Rectal smooth muscle tissue (tissue), 1 donor: Measurements from ENCODE around the gene AQP7.

Experiments
- H3K27ac ChIP-seq: one replicate; pipeline ENCODE4 v1.7.0; 2013; ENCODE audit warnings: low read depth, low read length, inconsistent platforms
- H3K27me3 ChIP-seq: one replicate; pipeline ENCODE4 v1.7.0; 2013; ENCODE audit warnings: low read length; ENCODE audit not compliant: control insufficient read depth, insufficient read depth
- H3K36me3 ChIP-seq: one replicate; pipeline ENCODE4 v1.7.0; 2013; ENCODE audit warnings: low read length; ENCODE audit not compliant: control insufficient read depth, insufficient read depth
- H3K4me1 ChIP-seq: one replicate; pipeline ENCODE4 v1.7.0; 2013; ENCODE audit warnings: low read length; ENCODE audit not compliant: control insufficient read depth, insufficient read depth
- H3K4me3 ChIP-seq: one replicate; pipeline ENCODE4 v1.7.0; 2013; ENCODE audit warnings: low read length
- H3K9ac ChIP-seq: one replicate; pipeline ENCODE4 v1.7.0; 2013; ENCODE audit warnings: low read length

AQP7 gene

GRCh38 chr9:33440204-33440603 lies 37.8 kb upstream of the AQP7 start:
- Histone ChIP-seq H3K4me1 (no peaks in the 10 kb centered on the region), H3K36me3 (peaks cover 4% of the 10 kb centered on the region), H3K4me3 (no peak overlapping the region), H3K9ac (no peak overlapping the region), H3K27ac (no peak overlapping the region), H3K27me3 (no peaks in the 10 kb centered on the region)

DNA sequence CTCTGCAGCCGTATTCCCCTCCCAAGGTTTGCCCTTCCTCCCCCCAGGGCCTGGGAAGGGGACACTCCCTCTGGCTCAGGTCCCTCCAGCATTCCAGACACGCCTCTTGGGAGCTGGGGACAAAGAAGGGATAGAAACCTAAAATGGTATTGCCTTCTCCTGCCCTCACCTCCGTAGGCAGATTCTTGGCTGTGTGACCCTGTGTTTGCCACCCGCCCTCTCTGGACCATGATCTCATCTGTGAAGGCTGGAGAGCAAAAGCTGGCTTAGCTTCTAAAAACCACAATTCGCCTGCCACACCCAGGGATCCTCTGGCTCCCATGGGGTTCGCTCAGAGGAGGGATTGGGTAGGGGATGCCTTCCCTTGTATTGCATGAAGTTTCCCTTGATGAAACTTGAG lies 37.4 kb upstream of the AQP7 start:
- Histone ChIP-seq H3K27me3 (no peaks in the 10 kb centered on the region), H3K27ac (no peak overlapping the region), H3K4me3 (no peak overlapping the region), H3K9ac (no peak overlapping the region), H3K4me1 (no peaks in the 10 kb centered on the region), H3K36me3 (peaks cover 4% of the 10 kb centered on the region)

DNA sequence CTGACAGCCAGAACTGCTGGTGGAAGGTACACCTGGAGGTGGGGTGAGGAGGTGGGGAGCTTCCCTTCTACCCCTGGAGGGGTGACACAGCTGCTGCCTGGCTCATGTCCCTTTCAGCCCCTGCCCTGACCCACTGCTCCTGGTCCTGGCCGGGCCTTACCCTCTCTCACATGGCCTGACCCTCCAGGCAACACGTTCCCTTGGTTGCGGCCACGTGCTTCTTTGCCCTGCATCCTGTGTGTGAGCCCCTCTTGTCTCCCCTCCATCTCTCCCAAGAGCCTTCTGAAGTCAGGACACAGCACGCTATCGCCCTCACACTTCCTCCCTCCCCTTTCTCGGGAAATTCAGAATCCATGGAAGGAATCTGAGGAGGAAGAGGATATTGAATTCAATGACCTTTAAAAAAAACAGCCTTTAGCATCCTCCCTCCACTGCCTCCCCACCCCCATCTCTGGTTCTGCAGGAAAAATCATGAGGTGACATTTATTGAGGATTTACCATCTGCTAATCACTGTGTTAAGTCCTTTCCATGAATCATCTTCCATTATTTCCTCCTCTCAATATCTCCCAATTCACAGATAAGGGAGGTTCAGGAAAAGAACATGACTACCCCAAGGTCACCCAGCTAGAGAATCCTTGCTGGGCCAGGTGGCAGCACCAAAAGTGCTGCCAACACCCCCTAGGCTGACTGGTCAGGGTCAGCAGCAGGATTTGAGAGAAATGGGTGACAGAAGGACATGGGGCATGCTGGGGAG lies 36.7 kb upstream of the AQP7 start:
- Histone ChIP-seq H3K4me1 (no peaks in the 10 kb centered on the region), H3K27ac (no peak overlapping the region), H3K4me3 (no peak overlapping the region), H3K36me3 (peaks cover 4% of the 10 kb centered on the region), H3K9ac (no peak overlapping the region), H3K27me3 (no peaks in the 10 kb centered on the region)

DNA sequence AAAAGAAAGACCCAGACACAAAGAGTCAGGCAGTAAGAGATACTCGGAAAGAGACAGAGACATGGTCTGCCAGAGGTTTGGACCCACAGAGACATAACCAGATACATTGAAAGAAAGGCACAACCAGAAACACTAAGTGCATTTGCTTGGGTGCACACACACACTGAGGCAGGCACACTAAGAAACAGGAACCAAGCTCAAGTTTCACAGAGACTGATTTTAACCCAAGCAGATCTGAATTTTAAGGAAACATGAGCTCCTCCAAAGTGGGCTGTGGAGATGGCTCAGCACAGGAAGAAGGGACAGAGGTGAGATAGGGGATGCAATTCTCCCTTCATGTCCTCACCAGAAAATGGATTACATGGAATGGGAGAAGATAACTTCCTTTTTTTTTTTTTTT lies 35.5 kb upstream of the AQP7 start:
- no peak overlapping the region for H3K9ac ChIP-seq
- H3K27me3 ChIP-seq: no peaks in the 10 kb centered on the region
- H3K4me1 ChIP-seq: no peaks in the 10 kb centered on the region
- H3K27ac ChIP-seq: no peak overlapping the region
- H3K4me3 ChIP-seq: no peak overlapping the region
- peaks cover 4% of the 10 kb centered on the region for H3K36me3 ChIP-seq

GRCh38 chr9:33437205-33437604 lies 34.8 kb upstream of the AQP7 start:
- H3K27ac ChIP-seq: no peak overlapping the region

DNA sequence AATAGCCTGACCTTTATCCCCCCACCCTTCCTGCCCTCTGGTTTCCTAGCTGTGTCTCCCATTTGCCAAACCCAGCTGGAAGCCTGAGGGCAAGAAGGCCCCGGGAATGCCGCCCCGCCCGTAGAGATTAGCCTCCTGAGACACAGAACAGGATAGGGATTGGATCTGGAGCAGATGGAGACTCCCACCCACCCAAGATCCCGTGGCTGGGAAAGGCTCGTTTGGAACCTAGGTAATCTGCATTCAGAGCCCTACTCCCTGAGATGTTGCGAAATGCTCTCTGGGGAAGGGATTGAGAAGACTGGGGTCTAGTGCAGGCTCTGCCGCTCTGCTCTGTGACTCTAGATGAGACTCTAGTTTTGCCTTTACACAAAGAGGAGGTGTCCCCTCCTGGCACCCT lies 34.1 kb upstream of the AQP7 start:
- H3K36me3 ChIP-seq: no peaks in the 10 kb centered on the region
- H3K27ac ChIP-seq: no peak overlapping the region
- H3K27me3 ChIP-seq: no peaks in the 10 kb centered on the region
- H3K4me1 ChIP-seq: no peaks in the 10 kb centered on the region
- no peak overlapping the region for H3K9ac ChIP-seq
- no peak overlapping the region for H3K4me3 ChIP-seq

More at GRCh38 chr9:33437205-33437604, 34.8 kb upstream of the AQP7 start:
- Histone ChIP-seq H3K36me3 (no peaks in the 10 kb centered on the region), H3K9ac (no peak overlapping the region), H3K4me3 (no peak overlapping the region), H3K27me3 (no peaks in the 10 kb centered on the region), H3K4me1 (no peaks in the 10 kb centered on the region)

DNA sequence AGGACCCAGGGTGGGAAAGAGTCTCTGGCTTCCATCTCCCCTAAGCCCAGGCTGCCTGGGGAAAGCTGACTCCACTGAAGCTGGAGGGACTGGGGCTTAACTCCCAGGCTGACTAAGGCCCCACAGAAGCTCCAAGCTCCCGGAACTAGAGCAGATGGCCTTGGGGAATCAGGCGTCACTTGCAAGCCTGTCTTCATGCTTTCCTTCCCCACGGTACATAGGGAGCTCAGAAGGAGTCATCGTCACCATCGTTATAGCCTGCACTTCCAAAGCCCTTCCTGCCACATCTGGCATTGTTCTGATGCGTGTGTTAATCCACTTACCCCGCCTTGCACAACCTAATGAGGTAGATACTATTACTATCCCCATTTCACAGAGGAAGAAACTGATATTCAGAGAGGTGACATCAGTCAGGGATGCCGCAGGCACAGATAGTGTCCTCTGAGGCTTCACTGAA lies 33.5 kb upstream of the AQP7 start:
- H3K4me1 ChIP-seq: no peaks in the 10 kb centered on the region
- no peak overlapping the region for H3K9ac ChIP-seq
- H3K36me3 ChIP-seq: no peaks in the 10 kb centered on the region
- H3K27me3 ChIP-seq: no peaks in the 10 kb centered on the region
- no peak overlapping the region for H3K27ac ChIP-seq
- no peak overlapping the region for H3K4me3 ChIP-seq

- H3K4me1 ChIP-seq: no peaks in the 10 kb centered on the region
- H3K9ac ChIP-seq: no peak overlapping the region
- H3K27ac ChIP-seq: no peak overlapping the region
- H3K36me3 ChIP-seq: no peaks in the 10 kb centered on the region
- no peak overlapping the region for H3K4me3 ChIP-seq
- H3K27me3 ChIP-seq: no peaks in the 10 kb centered on the region
These were observed 32.1 kb upstream of the AQP7 start for GRCh38 chr9:33434317-33435105.

DNA sequence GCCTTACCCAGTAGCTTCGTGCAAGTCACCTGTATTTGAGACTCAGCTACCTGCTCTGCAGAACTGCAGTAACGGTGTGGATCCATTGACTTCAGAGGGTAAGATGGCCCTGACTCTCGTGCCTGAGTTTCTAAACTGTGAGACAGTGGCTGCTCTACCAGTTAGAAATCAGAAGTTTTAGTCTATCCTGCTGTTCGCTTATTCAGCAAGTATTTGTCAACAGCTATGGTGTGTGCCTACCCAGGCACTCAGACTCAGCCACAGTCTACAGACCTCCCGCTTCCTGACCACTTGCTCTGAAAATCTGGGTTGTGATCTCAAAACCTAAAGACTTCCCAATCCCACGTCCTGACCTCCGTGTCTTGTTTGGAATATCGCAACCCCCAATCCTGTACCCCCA lies 31.5 kb upstream of the AQP7 start:
- no peaks in the 10 kb centered on the region for H3K4me1 ChIP-seq
- no peak overlapping the region for H3K4me3 ChIP-seq
- no peak overlapping the region for H3K9ac ChIP-seq
- H3K36me3 ChIP-seq: no peaks in the 10 kb centered on the region
- H3K27ac ChIP-seq: no peak overlapping the region
- H3K27me3 ChIP-seq: no peaks in the 10 kb centered on the region

GRCh38 chr9:33431420-33431819 lies 29.1 kb upstream of the AQP7 start:
- Histone ChIP-seq H3K4me3 (no peak overlapping the region), H3K27ac (no peak overlapping the region), H3K4me1 (no peaks in the 10 kb centered on the region), H3K27me3 (no peaks in the 10 kb centered on the region), H3K36me3 (no peaks in the 10 kb centered on the region), H3K9ac (no peak overlapping the region)

- Histone ChIP-seq H3K4me3 (no peak overlapping the region), H3K36me3 (no peaks in the 10 kb centered on the region), H3K27me3 (no peaks in the 10 kb centered on the region), H3K4me1 (no peaks in the 10 kb centered on the region), H3K27ac (no peak overlapping the region), H3K9ac (no peak overlapping the region)
These were observed 28.6 kb upstream of the AQP7 start for GRCh38 chr9:33430942-33431341.

- no peak overlapping the region for H3K27ac ChIP-seq
- H3K4me3 ChIP-seq: no peak overlapping the region
These were observed 27.1 kb upstream of the AQP7 start for GRCh38 chr9:33429256-33429985.

More at GRCh38 chr9:33429256-33429985, 27.1 kb upstream of the AQP7 start:
- Histone ChIP-seq H3K4me1 (no peaks in the 10 kb centered on the region), H3K36me3 (no peaks in the 10 kb centered on the region), H3K27me3 (no peaks in the 10 kb centered on the region), H3K9ac (no peak overlapping the region)
